GM04504 (cell line): ENCODE measurements around the gene ARHGAP45.

ENCODE experiments used
- DNase-seq: peaks from one replicate; pipeline ENCODE4 v3.0.0-alpha.2; 2012; ENCODE audit warnings: low read depth

Gene ARHGAP45

DNA sequence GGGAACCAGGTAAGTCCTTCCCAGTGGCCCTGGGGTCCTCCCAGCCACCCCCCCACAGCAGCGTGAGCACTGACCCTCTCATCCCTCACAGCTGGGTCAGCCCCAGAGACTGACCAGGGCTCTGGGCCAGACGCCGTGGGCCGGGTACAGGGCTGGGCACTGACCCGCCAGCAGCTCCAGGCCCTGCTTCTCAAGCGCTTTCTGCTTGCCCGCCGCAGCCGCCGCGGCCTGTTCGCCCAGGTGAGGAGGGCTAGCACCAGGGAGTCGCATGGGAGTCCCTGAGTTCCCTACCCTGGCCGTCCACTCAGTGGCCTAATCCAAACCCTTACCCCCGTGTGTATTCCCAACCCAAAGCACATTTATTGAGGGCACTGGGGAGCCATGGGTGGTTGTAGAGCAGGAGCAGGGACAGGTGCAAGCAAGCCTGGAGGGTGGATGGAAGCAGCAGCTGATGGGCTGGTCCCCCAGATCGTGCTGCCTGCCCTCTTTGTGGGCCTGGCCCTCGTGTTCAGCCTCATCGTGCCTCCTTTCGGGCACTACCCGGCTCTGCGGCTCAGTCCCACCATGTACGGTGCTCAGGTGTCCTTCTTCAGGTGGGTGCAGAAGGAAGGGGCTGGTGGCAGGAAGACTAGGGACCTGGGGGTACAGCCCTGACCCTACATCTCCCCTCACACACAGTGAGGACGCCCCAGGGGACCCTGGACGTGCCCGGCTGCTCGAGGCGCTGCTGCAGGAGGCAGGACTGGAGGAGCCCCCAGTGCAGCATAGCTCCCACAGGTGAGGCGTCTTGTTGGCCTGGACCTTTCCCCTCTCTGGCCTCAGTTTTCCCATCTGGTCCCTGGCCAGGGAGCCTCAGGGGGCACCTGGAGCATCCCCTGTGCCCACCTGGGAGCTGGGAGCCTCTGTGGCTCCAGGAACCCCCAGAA, 12.6 kb upstream of the ARHGAP45 start:
- DNase-seq = no peak

DNA sequence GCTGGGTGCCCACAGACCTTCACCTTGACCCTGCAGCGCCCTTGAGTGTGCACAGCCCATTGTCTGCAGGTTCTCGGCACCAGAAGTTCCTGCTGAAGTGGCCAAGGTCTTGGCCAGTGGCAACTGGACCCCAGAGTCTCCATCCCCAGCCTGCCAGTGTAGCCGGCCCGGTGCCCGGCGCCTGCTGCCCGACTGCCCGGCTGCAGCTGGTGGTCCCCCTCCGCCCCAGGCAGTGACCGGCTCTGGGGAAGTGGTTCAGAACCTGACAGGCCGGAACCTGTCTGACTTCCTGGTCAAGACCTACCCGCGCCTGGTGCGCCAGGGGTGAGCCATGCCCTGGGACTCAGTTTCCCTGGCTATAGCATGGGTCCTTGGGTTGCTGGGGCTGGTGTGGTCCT, 11.9 kb upstream of the ARHGAP45 start:
- DNase-seq = no peak

DNA sequence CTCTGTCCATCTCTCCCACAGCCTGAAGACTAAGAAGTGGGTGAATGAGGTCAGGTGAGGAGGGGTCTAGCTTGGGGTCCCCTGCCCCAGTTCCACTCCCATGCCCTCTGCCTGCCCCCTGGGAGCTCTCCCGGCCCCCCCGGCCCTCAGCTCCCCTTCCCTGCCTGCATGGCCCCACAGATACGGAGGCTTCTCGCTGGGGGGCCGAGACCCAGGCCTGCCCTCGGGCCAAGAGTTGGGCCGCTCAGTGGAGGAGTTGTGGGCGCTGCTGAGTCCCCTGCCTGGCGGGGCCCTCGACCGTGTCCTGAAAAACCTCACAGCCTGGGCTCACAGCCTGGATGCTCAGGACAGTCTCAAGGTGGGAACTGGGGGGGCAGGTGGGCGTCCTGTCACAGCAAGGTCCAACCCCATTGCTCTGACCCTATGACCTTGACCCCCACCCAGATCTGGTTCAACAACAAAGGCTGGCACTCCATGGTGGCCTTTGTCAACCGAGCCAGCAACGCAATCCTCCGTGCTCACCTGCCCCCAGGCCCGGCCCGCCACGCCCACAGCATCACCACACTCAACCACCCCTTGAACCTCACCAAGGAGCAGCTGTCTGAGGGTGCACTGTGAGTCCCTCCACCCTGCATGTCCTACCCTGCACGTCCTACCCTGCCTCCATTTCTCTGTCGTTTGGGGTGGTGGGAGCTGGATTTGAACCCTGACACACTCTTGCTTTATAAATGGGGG, 10.9 kb upstream of the ARHGAP45 start:
- no peak for DNase-seq

DNA sequence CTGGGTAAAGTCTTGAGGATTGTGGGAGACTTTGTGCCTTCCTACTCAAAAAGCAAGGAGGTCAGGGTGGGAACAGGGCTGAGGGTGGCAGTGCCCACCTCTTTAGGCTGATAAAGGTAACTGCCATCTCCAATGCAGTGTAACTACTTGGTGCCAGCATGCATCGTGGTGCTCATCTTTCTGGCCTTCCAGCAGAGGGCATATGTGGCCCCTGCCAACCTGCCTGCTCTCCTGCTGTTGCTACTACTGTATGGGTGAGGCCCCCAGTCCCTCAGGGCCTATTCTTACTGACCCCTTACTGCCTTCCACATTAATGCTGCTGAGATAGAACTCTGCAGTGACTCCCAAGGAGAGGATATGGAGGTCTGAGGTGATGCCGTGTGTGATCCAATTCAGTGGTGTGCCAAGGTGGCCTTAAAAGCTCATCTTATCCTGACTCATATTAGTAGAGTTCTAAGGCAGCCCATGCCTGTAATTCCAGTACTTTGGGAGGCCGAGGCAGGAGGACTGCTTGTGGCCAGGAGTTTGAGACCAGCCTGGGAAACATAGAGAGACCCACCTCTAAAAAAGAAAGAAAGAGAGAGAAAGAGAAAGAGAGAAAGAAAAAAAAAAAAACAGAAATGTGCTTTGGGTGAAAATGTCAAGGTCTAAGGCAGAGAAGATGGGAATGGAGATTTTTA, 9.7 kb upstream of the ARHGAP45 start:
- DNase-seq = no peak

DNA sequence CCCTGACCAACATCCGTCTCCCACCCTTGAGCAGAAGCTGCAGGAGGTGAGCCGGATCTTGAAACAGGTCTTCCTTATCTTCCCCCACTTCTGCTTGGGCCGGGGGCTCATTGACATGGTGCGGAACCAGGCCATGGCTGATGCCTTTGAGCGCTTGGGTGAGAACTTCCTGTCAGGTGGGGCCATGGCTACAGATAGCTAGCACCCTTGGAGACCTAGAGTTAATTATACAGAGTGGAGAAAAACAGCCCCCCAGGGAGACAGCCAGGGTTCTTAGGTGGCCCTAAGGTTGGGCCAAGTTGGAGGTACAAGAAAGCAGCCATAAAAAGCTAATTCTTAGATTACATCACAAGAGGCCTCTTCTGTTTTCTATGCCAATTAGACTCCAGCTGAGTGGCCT, 8.9 kb upstream of the ARHGAP45 start:
- no peak for DNase-seq

DNA sequence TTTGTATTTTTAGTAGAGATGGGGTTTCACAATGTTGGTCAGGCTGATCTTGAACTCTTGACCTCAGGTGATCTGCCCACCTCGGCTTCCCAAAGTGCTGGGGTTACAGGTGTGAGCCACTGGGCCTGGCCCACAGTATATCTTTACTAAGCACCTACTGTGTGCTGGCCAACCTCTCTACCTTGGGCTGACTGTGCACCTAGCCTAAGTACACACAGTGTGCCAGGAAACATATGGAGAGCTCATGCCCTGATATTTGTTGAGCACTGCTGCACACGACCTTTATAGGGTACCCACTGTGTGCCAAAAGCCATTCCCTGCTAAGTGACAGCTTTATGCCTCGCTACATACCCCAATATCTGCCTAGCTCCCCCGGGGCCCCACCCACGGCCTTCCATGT, 6.3 kb upstream of the ARHGAP45 start:
- DNase-seq = no peak

DNA sequence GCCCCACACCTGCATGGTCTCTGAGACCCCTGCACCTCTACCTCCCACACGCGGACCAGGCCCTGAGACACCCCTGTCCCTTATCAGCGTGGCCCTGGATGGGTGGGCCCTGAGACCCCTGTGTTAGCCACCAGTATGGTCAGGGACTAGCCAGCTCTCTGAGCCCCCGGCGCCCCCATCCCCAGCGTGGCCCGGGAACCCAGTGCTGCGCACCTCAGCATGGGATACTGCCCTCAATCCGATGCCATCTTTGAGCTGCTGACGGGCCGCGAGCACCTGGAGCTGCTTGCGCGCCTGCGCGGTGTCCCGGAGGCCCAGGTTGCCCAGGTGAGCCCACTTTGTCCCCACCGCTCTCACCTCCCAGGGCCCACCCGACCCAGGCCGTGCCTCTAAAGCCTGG, 5.0 kb upstream of the ARHGAP45 start:
- no peak for DNase-seq

DNA sequence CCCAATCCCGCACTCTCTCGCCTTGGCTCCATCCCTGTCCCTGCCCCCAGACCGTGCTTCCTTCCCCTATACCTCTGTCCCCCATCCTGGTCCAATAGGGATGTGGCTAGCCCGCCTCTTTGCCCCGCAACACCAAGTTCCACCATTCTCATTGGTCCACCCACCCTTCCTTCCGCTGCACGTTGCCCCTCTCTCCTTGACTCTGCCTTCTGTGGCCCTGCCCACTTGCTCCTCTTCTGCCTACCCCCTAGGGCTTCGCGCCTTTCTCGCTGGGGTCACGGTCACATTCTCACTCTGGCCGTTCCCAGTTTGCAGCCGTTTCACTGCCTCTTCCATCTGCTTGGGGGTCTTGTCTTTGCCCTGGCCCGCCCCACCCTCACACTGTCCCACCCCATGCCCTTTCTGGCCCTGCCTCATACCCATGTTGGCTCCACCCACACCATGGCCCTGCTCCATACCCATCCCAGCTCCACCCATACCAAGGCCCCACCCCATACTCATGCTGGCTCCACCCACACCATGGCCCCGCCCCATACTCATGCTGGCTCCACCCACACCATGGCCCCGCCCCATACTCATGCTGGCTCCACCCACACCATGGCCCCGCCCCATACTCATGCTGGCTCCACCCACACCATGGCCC, 4.5 kb upstream of the ARHGAP45 start:
- DNase-seq = no peak

DNA sequence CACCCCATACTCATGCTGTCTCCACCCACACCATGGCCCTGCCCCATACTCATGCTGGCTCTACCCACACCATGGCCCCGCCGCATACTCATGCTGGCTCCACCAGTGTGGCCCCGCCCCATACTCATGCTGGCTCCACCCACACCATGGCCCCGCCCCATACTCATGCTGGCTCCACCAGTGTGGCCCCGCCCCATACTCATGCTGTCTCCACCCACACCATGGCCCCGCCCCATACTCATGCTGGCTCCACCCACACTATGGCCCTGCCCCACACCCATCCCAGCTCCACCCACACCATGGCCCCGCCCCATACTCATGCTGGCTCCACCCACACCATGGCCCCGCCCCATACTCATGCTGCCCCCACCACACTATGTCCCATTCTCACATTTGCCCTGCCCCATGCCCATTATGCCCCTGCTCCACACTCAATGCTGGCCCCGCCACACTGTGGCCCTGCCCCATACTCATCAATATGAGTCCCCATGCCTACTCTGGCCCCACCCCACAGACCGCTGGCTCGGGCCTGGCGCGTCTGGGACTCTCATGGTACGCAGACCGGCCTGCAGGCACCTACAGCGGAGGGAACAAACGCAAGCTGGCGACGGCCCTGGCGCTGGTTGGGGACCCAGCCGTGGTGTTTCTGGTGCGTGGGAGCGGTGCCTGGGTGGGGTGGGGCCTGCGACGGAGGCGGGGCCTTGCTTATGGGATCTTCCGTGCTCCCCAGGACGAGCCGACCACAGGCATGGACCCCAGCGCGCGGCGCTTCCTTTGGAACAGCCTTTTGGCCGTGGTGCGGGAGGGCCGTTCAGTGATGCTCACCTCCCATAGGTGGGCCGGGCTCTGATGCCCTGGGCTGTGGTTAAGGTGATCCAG, 3.7 kb upstream of the ARHGAP45 start:
- DNase-seq = no peak

DNA sequence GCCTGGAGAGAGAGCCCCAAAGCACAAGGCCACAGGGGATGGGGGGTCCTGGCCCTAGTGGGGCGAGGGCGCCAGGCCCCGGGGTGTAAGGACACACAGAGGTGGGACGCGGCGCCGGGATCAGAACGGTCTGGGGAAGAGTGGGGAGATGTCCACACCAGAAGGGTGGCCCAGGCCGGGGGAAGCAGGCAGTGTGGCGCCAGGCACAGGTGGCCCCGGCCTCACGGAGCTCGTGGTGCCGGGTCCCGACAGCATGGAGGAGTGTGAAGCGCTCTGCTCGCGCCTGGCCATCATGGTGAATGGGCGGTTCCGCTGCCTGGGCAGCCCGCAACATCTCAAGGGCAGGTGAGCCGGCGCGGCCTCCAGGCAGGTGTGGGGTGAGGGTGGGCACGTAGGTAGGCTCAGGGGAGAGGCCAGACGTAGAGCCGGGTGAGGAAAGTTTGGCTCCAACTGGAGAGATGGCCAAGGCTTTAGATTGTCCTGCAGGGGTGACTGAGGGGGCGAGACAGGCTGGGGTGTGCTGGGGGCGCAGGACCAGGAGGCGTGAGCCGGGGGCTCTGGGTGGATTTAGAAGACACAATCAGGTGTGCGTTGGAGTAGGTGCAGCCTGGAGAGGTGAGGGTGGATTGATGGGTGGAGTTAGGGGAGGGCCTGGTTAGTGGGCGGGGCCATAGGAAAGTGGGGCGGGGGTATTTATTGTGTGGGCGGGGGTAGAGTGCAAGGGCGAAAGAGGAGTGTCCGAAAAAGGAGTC, 2.9 kb upstream of the ARHGAP45 start:
- no peak for DNase-seq

DNA sequence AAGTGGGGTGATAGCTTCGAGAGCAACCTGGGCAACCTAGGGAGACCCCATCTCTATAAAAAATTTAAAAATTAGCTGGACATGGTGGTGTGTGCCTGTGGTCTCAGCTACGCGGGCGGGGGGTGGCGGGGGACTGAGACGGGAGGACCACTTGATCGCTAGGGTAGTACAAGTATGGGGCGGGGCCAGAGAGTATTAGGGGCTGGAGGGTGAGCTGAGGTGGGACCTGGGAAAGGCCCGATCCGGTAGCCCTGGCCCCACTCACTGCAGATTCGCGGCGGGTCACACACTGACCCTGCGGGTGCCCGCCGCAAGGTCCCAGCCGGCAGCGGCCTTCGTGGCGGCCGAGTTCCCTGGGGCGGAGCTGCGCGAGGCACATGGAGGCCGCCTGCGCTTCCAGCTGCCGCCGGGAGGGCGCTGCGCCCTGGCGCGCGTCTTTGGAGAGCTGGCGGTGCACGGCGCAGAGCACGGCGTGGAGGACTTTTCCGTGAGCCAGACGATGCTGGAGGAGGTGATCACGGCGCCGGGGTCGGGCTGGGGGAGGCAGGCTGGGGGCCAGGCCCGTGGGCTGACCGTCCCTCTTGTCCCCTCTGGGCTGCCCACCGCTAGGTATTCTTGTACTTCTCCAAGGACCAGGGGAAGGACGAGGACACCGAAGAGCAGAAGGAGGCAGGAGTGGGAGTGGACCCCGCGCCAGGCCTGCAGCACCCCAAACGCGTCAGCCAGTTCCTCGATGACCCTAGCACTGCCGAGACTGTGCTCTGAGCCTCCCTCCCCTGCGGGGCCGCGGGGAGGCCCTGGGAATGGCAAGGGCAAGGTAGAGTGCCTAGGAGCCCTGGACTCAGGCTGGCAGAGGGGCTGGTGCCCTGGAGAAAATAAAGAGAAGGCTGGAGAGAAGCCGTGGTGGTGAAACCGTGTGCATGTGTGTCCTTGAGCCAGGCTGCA, 2.0 kb upstream of the ARHGAP45 start:
- peak; percentile 32 for DNase-seq

DNA sequence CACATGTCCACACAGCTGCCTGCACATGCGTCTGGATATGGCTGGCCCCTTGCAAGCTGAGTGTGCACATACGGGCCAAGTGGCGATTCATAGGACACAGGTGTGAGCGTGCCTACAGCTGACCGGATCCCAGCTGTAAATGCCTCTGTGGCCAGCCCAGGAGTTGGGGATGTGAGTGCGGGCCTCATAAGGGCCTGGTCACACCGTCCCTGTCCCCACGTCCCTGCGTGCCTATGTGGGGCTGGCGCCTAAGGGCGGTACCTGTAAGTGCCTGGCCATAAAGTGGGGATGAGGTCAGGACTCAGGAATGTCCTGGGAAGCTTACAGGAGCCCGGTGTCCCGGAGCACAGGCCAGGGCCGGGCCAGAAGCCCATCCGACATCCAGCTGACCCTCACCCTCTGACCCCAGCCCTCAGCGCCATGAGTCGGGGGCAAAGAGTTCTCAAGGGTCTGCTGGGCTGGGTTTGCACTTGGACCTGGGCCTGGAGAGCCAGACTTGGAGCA, 1.3 kb upstream of the ARHGAP45 start:
- no peak for DNase-seq

DNA sequence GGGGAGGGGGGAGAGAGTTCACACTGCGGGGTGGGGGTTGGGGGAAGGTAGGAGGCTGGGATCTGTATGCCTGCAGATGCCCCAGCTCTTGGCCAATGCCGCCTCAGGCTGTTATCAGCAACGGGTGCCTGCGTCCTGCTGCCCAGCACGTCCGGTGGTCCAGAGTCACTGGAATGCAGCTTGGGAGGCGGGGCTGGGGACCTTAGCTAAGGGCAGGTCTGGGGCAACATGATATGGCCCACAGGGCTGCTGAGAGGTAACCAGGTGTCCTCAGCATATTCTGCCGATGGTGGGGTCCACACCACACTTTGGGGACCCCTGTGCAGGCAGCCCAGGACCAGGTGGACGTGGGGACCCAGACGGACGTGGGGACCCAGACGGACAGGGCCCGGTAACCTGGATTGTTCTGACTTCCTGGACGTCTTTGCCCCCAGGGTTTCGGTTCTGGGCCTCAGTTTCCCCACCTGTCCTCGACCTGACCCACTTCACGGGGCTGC, 668 bp upstream of the ARHGAP45 start:
- DNase-seq = no peak

DNA sequence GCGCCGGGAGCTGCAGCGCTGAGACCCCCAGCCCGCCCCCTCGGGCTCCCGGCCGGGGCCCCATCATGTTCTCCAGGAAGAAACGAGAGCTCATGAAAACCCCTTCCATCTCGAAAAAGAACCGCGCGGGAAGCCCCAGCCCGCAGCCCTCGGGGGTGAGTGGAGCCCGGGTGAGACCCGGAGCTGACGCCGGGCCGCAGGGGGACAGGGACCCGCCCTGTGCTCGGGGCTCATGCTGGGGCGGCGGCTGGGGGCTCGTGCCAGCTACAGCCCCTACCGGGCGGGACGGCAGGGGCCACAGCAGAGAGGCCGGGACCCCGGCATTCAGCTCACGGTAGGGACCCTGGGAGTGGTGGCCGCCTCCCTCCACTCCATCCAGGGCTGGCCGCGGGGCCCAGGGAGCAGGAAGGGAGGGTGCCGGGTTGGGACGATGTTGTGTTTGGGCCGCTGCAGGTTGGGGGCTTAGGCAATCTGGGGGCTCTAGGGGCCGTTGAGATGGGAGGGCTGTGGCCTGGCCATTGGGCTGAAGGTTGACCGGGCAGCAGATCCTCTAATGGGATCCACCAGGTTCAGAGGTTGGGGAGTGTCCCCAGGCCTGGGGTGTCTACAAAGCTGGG, 482 bp downstream of the ARHGAP45 start:
- no peak for DNase-seq

DNA sequence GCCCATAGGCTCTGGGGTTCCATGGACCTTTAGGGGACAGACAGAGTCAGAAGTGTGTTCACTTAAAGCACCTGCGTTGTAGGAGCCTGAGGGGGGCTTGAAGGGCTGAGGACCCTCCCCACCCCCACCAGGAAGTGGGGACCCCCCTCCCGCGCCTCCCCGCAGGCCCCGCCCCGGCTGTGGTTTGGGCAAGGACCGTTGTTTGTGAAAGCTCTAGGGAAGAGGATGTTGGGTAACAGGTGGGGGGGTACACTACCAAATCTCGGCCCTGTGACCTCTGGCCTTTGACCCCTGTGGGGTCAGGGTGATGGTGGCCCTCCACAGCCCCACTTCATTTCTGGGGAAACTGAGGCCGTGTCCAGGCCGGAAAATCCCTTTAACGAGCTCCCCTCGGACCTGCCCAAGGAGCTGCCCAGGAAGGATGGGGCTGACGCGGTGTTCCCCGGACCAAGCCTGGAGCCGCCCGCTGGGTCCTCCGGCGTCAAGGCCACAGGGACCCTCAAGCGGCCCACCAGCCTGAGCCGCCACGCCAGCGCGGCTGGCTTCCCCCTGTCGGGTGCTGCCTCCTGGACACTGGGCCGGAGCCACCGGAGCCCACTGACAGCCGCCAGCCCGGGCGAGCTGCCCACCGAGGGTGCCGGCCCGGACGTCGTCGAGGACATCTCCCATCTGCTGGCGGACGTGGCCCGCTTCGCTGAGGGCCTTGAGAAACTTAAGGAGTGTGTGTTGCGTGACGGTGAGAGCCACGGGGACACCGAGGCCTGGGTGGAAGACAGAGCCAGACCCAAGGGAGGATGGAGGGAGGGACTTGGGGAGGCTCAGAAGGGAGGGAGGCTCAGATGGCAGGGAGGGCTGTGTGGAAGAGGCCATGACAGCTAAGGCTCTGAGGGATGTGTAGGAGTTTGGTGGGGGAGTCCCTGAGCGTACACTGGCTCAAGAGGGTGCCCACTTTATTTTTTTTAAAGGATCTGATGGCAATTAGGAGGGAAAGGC, 1.3 kb downstream of the ARHGAP45 start:
- no peak for DNase-seq

DNA sequence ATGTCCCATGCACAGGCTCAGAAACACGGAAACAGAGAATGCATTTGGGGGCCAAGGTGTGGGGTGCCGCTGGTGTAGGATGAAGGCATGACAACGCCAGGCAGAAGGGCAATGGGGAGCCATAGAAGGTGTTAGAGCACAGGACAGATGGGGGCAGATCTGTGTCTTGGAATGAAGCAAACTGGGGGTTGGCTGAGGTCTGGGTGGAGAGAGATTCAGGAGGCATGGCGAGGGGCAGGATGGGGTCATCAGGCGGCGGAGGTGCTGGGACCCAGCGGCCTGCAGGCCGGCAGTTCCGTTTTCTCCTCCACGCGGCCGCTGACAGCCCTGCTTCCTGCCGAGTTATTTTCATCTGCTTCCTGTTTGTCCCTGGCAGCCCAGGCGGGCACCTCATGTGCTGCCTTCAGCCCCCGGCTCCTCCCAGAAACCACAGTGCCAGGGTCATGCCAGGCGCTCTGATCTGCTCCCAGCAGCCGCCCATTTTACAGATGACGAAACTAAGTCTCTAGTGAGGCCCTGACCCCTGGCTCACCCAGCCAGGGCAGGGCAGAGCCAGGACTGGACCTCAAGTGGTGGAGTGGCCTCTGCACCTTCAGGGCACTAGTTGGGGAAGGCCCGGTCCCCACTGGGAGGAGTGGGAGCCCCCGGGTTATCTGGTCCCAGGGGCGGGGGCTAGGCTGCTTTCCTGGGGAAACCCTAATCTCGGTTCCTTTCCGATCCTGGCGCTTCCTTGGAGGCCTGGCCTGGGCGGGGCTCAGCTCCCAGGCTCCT, 2.2 kb downstream of the ARHGAP45 start:
- no peak for DNase-seq

DNA sequence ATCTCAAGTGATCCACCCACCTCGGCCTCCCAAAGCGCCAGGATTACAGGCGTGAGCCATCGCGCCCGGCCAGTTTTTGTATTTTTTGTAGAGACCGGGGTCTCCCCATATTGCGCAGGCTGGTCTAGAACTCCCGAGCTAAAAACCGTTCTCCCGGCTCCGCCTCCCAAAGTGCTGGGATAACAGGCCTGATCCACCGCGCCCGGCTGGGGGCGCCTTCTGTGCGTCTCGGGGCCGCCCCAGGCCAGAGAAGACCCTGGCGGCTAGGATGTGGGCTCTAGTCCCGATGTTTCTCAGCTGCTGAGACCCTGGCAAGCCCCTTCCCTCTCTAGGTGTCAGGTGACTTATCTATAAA, 3.6 kb downstream of the ARHGAP45 start:
- DNase-seq = no peak
